Osteoblast (primary cell): ENCODE data around the gene MUSK. TPM values are rescaled to one million over a fixed set of nuclear protein-coding genes. Genes with fewer than 3 reads are reported as not detected.
A peak's percentile ranks its signal among the peaks of the same experiment; 100 is the strongest.

Experiments used
- DNase-seq: peaks from one replicate; pipeline ENCODE4 v3.0.0; 2011; ENCODE audit warnings: low spot score, mixed read lengths; ENCODE audit not compliant: insufficient read length; ENCODE audit errors: missing footprints
- H2AFZ ChIP-seq: 2 replicates; pipeline ENCODE4 v1.6.0; 2011; ENCODE audit warnings: mild to moderate bottlenecking, low read length
- H3K27ac ChIP-seq: 2 replicates; pipeline ENCODE4 v1.5.1; 2011; ENCODE audit warnings: mild to moderate bottlenecking, low read depth, low read length, moderate library complexity
- H3K27me3 ChIP-seq: 2 replicates; pipeline ENCODE4 v1.6.0; 2012; ENCODE audit warnings: mild to moderate bottlenecking, control low read depth, inconsistent platforms, low read length, moderate library complexity; ENCODE audit not compliant: insufficient read depth
- H3K36me3 ChIP-seq: 2 replicates; pipeline ENCODE4 v1.5.1; 2011; ENCODE audit warnings: mild to moderate bottlenecking, low read length, control low read depth, moderate library complexity; ENCODE audit not compliant: insufficient read depth
- H3K4me1 ChIP-seq: 2 replicates; pipeline ENCODE4 v1.5.1; 2011; ENCODE audit warnings: mild to moderate bottlenecking, low read length, control low read depth, moderate library complexity; ENCODE audit not compliant: insufficient read depth
- H3K4me2 ChIP-seq: 2 replicates; pipeline ENCODE4 v1.6.0; 2011; ENCODE audit warnings: mild to moderate bottlenecking, low read length; ENCODE audit not compliant: insufficient read depth
- H3K4me3 ChIP-seq: fragments of 200-600 bp; sonication (generic); 3 replicates; pipeline ENCODE4 v1.5.1; 2012; ENCODE audit warnings: mild to moderate bottlenecking, low read length, inconsistent platforms; ENCODE audit not compliant: insufficient read depth
- H3K79me2 ChIP-seq: 2 replicates; pipeline ENCODE4 v1.6.0; 2012; ENCODE audit warnings: mild to moderate bottlenecking, low read length, control low read depth, inconsistent platforms; ENCODE audit not compliant: insufficient read depth
- H3K9me3 ChIP-seq: 2 replicates; pipeline ENCODE4 v1.5.1; 2011; ENCODE audit warnings: low read depth, low read length, control low read depth
- H4K20me1 ChIP-seq: 2 replicates; pipeline ENCODE4 v1.6.0; 2012; ENCODE audit warnings: mild to moderate bottlenecking, low read length, control low read depth; ENCODE audit not compliant: insufficient read depth
- total RNA-seq: library from RNA; depleted of rRNA; stranded (reverse); fragments of >200 nt; gene quantifications from 2 replicates; pipeline ENCODE4 v1.2.3, GENCODE V29; 2012
- TF ChIP-seq, protein P1 (sequence below): IDR thresholded peaks from 2 replicates; pipeline ENCODE4 v1.5.1; 2011; ENCODE audit warnings: mild to moderate bottlenecking, low read depth, low read length, moderate library complexity; ENCODE audit errors: extremely low read depth

MUSK gene
- total RNA-seq, 1 donor = under 0.01 TPM

GRCh38 chr9:110707419-110707818 is 38.8 kb downstream of the MUSK start:
- H3K79me2 ChIP-seq = no peaks in the 10 kb centered on the region
- H3K36me3 ChIP-seq = no peaks in the 10 kb centered on the region
- H3K27ac ChIP-seq = no peak overlapping the region
- peak overlapping the region; percentile 33 for H2AFZ ChIP-seq
- no peaks in the 10 kb centered on the region for H3K27me3 ChIP-seq
- H3K9me3 ChIP-seq = no peaks in the 10 kb centered on the region
- no peak overlapping the region for H3K4me2 ChIP-seq
- no peaks in the 10 kb centered on the region for H4K20me1 ChIP-seq
- DNase-seq = no peak
- TF ChIP-seq, protein P1, sequence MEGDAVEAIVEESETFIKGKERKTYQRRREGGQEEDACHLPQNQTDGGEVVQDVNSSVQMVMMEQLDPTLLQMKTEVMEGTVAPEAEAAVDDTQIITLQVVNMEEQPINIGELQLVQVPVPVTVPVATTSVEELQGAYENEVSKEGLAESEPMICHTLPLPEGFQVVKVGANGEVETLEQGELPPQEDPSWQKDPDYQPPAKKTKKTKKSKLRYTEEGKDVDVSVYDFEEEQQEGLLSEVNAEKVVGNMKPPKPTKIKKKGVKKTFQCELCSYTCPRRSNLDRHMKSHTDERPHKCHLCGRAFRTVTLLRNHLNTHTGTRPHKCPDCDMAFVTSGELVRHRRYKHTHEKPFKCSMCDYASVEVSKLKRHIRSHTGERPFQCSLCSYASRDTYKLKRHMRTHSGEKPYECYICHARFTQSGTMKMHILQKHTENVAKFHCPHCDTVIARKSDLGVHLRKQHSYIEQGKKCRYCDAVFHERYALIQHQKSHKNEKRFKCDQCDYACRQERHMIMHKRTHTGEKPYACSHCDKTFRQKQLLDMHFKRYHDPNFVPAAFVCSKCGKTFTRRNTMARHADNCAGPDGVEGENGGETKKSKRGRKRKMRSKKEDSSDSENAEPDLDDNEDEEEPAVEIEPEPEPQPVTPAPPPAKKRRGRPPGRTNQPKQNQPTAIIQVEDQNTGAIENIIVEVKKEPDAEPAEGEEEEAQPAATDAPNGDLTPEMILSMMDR = no peak
- H3K4me3 ChIP-seq = no peak overlapping the region
- H3K4me1 ChIP-seq = peaks cover 6% of the 10 kb centered on the region

DNA sequence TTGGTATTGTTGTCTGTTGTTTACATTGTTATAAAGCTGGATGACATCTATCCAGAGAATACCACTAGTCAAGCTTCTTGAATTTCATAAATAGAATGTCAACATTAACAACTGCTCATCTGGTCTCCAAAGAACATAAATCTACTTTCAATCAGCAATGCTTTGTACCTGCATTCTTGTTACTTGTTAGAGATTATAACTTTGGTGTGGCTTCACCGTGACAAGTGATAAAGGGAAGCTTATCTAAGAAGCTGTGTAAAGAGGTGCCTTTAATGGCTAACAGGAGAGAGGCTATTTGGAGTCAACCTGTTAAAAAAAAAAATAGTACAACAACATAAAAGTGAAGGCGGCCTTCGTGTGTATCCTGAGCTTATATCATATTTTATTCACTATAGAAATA is 41.8 kb downstream of the MUSK start:
- H3K79me2 ChIP-seq = no peaks in the 10 kb centered on the region
- H3K9me3 ChIP-seq = no peaks in the 10 kb centered on the region
- TF ChIP-seq, protein P1 = no peak
- no peak overlapping the region for H3K4me2 ChIP-seq
- DNase-seq = no peak
- H4K20me1 ChIP-seq = no peaks in the 10 kb centered on the region
- no peaks in the 10 kb centered on the region for H3K36me3 ChIP-seq
- H3K4me1 ChIP-seq = peaks cover 23% of the 10 kb centered on the region
- no peak overlapping the region for H2AFZ ChIP-seq
- H3K27ac ChIP-seq = no peak overlapping the region
- no peaks in the 10 kb centered on the region for H3K27me3 ChIP-seq
- no peak overlapping the region for H3K4me3 ChIP-seq

GRCh38 chr9:110712955-110713354 is 44.4 kb downstream of the MUSK start:
- no peaks in the 10 kb centered on the region for H3K27me3 ChIP-seq
- no peaks in the 10 kb centered on the region for H4K20me1 ChIP-seq
- H2AFZ ChIP-seq = no peak overlapping the region
- H3K4me1 ChIP-seq = peaks cover 23% of the 10 kb centered on the region
- no peaks in the 10 kb centered on the region for H3K79me2 ChIP-seq
- H3K4me3 ChIP-seq = no peak overlapping the region
- H3K4me2 ChIP-seq = peak overlapping the region; percentile 31
- TF ChIP-seq, protein P1 = no peak
- peak overlapping the region; percentile 34 for H3K27ac ChIP-seq
- no peaks in the 10 kb centered on the region for H3K9me3 ChIP-seq
- no peaks in the 10 kb centered on the region for H3K36me3 ChIP-seq
- no peak for DNase-seq

DNA sequence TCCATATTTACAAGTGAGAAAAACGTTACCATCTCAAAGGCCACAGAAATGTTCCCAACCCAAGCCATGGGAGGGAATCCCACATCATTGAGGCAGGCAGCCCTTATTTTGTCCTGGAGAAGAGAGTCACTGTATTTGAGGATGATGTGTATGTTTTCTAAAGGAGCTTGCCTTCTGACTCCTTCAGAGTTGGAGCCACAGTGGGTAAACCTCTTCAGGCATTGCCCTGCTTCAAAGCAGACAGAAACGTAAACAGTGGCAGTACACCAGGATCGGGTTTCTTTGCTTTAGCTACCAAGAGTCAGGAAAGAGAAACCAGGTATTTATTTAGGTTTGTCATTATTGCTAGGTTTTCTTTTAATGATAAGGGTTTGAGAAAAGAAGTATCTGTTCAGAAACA is 45.7 kb downstream of the MUSK start:
- H3K36me3 ChIP-seq = no peaks in the 10 kb centered on the region
- H3K27ac ChIP-seq = no peak overlapping the region
- peaks cover 23% of the 10 kb centered on the region for H3K4me1 ChIP-seq
- DNase-seq = no peak
- no peaks in the 10 kb centered on the region for H4K20me1 ChIP-seq
- peak overlapping the region; percentile 81 for H2AFZ ChIP-seq
- H3K9me3 ChIP-seq = no peaks in the 10 kb centered on the region
- no peaks in the 10 kb centered on the region for H3K79me2 ChIP-seq
- H3K4me3 ChIP-seq = no peak overlapping the region
- no peaks in the 10 kb centered on the region for H3K27me3 ChIP-seq
- peak overlapping the region; percentile 9 for H3K4me2 ChIP-seq
- TF ChIP-seq, protein P1 = no peak
